Renal pelvis (tissue), 4 donors: ENCODE results near the gene RAB8A. TPM values are rescaled to one million over a fixed set of nuclear protein-coding genes. Genes with fewer than 3 reads are reported as not detected.
"Not testable (repeated sequence)": the region's sequence is repeated elsewhere in the genome, so short reads cannot be mapped to it uniquely, and the experiment has no call there.

Experiments used
- DNase-seq: peaks from one replicate; pipeline ENCODE4 v3.0.0-alpha.2; 2013
- polyA plus RNA-seq, 3 donors: library from polyadenylated mRNA; unstranded; fragments of 120-200 nt; gene quantifications; one replicate each; pipeline ENCODE4 v1.2.1, GENCODE V29; 2013; ENCODE audit not compliant: insufficient read length in 3 of 3

RAB8A gene
- polyA plus RNA-seq, 3 donors = 69.8 to 92.8 (median 89.6) TPM

GRCh38 chr19:16100524-16100923 lies 11.2 kb upstream of the RAB8A start:
- no peak for DNase-seq

DNA sequence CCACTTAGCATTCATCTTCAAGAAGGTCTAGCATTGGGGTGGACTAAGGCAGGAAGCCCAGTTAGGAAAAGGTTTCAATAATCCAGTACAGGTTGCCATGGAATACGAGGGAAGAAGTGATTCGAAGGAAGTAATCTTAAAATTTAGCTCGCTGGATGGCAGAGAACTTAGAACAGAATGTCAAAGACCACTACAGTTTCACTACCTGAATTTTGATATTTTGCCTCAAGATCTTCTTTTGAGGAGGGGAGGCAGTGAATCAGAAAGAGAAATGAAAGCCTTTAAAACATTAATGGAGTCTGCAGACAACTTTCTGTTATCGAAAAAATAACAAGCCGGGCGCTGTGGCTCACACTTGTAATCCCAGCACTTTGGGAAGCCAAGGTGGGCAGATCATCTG lies 7.0 kb upstream of the RAB8A start:
- DNase-seq = no peak

DNA sequence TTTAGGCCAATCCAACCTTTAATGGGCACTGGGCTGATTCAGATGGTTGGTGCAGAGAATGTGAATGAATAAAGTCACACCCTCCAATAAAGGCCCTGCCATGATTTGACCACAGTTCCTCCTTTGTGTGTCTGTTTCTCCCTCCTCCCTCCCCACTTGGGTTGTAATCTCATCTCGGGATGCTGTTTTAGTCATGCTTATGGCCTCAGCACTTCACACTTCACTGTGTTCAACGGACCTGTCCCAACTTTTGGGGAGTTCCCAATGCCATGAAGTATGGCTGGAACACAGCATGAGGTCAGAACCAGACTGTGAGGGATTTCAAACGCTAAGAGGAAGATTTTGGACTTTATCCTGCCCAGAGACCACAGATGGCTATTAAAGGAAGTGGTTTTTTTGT lies 5.6 kb upstream of the RAB8A start:
- no peak for DNase-seq

DNA sequence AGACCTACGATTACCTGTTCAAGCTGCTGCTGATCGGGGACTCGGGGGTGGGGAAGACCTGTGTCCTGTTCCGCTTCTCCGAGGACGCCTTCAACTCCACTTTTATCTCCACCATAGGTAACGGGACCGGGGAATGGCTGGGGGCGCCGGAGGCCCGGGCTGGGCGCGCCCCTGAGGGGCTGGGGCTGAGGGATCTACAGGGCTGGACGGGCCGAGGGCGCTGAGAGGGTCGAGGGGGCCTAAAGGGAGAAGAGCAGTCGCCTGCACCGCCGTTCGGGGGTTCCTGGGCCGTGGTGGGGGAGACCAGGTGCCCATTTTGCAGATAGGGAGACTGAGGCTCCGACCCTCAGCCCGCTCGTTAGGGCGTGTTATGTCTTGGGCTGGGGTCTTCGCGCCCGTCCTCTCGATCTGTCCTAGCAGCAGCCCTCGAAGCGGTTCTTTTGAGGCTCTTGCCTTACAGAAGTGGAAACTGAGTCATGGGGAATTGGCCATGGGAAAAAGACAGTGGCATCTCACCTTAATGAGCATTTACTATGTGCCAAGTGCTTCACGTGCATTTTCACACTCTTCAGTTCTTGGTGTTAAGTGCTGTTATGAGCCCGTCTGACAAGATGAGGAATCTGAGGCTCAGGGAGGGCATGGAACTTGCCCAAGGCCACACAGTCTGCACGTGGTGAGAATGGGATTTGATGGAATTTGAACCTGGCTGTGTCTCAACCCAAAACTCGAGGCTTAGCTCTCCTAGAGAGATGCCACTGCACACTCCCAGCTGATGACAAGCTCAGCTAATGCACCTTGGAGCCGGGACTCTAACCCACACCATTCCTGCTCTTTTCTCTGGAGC lies 442 bp downstream of the RAB8A start:
- DNase-seq = no peak

GRCh38 chr19:16112778-16113177 lies 1.1 kb downstream of the RAB8A start:
- DNase-seq = no peak

GRCh38 chr19:16113727-16114126 lies 2.0 kb downstream of the RAB8A start:
- DNase-seq = no peak

GRCh38 chr19:16115301-16116039 lies 3.8 kb downstream of the RAB8A start:
- DNase-seq = no peak

DNA sequence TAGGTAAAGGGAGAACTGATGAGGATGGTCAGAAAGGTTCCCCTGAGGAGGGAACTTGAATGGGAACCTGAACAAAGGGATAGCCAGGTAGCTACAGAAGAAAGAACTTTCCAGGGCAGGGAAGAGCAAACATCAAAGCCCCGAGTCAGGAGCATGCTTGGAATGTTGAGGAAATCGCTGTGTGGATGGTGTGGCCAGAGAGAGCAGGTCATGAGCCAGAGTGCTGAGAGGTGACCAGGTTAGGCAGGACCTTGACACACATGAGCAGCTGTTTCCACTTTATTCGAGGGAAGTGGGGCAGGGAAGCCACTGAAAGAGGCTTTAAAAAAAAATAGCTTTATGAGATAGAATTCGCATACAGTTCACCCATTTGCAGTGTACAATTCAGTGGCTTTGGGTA lies 4.4 kb downstream of the RAB8A start:
- DNase-seq = no peak

- DNase-seq = no peak
Observed at GRCh38 chr19:16117594-16118033, 5.9 kb downstream of the RAB8A start.

DNA sequence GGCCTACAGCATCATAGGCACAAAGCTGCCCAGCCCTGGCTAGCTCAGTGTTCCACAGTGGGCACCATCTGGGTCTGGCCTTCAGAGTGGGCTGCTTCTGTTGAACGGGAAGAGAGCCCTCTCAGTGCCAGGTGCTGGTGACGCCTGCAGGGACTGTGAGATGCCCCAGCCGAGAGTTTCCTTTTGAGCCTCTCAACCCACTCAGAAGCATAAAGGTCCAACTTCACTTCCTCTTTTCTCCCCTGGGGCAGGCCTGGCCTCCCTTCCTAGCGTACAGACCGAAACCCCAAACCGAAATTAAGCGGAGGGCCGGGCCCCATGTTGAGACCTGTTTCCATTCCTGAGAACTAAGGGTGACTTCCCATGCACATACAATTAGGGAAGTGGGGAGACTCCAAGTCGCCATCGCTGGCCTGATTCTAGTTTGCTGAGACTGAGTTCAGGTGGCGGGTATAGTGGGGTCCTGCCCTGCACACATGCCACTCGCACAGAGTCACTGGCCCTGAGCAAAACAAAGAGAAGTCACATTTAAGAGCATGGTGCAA lies 6.9 kb downstream of the RAB8A start:
- no peak for DNase-seq

- DNase-seq = not testable (repeated sequence)
Observed at GRCh38 chr19:16119075-16119857, 7.6 kb downstream of the RAB8A start.

- DNase-seq = no peak
Observed at GRCh38 chr19:16121141-16121540, 9.5 kb downstream of the RAB8A start.

DNA sequence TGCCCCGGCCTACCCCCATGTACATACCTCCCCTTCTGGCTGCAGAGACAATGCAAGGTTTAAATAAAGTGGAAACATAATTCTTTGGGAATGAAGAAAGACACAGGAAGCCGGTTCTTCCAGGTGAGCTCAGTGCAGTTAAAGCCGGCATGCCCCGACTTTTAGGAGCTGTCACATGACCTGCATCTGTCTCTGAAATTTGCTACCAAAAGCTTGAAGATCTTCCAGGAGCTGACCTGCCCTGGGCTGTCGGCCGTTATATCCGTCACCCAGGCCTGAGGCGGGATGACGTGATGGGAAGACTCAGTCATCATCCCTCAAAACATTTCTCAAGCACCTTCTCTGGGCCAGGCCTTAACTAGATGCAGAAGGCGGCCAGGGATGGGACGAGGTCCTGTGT lies 10.3 kb downstream of the RAB8A start:
- DNase-seq = no peak

DNA sequence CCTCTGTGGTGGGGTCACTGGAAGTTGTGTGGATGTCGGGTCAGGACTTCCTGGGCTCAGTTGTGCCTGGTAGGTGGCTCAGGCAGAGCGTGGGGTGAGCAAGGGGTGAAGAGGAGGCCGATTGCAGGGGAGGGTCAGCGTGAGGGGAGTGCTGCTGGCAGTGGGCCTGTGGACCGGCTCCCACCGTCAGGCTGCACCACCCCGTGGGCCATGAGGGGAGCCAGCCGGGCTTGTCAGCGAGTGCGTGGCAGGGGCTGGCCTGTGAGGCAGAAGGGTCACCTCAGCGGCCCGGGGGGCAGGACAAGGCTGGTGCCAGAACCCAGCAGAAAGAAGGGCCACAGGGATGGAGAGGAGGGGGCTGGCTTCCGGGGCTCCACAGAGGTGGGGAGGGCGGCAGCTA lies 13.3 kb downstream of the RAB8A start:
- no peak for DNase-seq

DNA sequence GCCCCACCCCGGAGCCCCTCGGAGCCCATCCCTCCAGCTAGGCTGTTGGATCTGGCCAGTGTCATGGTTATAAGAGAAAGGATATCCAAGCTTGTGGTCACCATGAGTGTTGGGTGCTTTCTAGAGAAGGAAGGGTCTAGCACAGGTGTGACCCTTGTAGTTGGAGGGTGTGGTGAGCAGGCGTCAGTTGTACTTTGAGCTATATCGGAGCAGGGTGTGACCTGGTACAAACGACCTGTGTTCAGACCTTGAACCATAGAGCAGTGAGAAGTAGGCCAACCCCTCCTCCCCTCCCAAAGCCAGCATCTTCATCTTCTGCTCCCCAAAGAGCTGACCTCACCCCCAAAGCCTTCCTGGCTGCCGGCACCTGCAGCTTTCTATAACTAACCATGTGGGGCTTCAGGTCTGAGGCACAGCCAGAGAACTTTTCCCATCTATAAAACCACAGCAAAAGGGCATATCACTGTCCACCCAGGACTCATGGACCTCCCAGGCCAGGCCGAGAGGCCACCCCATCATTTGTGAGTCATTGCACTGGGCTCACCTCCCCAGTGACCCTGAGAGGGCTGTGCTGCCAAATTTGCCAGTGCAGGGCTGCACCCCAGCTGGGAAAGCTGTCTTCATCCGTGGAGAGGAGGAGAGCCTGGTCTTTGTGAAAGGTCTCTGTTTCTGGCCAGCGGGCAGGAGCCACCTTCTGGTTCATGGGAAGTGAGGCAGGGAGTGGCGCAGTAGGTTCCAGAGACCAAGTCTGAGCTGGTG lies 14.2 kb downstream of the RAB8A start:
- no peak for DNase-seq

GRCh38 chr19:16127080-16127479 lies 15.4 kb downstream of the RAB8A start:
- DNase-seq = no peak

GRCh38 chr19:16127776-16128371 lies 16.2 kb downstream of the RAB8A start:
- no peak for DNase-seq

DNA sequence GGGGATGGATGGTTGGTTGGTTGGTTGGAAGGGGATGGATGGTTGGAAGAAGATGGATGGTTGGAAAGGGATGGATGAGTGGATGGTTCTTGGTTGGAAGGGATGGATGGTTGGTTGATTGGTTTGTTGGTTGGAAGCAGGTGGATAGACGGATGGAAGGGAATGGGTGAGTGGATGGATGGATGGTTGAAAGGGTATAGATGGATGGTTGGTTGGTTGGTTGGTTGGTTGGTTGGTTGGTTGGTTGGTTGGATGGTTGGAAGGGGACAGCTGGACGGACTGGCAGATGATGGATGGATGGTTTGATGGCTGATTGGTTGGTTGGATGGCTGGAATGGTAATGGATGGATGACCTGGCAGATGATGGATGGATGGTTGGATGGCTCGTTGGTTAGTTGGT lies 20.0 kb downstream of the RAB8A start:
- DNase-seq = no peak

GRCh38 chr19:16133818-16134217 lies 22.1 kb downstream of the RAB8A start:
- no peak for DNase-seq

GRCh38 chr19:16134510-16134909 lies 22.8 kb downstream of the RAB8A start:
- DNase-seq = no peak
